HG02884 (cell line): ENCODE data around the gene CSRP1.

Experiments used
- ATAC-seq: cut with Tn5 transposase; IDR thresholded peaks from one replicate; pipeline ENCODE4 v1.9.1; 2021; ENCODE audit warnings: mild to moderate bottlenecking, moderate library complexity; ENCODE audit not compliant: unreplicated experiment

Gene CSRP1

DNA sequence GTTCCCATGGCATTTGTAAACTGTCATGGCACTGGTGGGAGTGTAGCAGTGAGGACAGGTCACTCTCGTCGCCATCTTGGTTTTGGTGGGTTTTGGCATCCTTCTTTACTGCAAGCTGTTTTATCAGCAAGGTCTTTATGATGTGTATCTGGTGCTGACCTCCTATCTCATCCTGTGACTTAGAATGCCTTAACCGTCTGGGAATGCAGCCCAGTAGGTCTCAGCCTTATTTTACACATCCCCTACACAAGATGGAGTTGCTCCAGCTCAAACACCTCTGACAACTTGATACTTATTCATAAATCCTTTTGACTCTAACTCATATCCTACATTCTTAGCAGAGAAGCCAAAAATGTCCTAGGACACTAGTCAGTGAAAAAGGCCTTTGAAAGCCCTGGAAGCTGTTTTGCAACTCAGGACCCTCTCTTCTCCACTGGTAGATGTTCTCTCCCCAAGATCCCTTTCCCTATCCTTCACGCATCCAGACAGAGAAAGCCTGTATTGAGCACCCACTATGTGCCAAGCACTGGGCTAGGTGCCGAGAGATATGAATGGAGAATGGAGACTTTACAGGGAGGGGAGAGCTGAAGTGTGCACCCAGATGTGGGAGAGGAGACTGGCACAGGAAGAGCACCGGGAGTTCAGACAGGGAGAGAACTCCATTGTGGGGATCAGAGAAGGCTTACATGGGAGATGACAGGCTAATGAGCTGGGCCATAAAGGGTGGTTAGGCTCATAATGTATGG, 6.7 kb upstream of the CSRP1 start:
- no peak for ATAC-seq

DNA sequence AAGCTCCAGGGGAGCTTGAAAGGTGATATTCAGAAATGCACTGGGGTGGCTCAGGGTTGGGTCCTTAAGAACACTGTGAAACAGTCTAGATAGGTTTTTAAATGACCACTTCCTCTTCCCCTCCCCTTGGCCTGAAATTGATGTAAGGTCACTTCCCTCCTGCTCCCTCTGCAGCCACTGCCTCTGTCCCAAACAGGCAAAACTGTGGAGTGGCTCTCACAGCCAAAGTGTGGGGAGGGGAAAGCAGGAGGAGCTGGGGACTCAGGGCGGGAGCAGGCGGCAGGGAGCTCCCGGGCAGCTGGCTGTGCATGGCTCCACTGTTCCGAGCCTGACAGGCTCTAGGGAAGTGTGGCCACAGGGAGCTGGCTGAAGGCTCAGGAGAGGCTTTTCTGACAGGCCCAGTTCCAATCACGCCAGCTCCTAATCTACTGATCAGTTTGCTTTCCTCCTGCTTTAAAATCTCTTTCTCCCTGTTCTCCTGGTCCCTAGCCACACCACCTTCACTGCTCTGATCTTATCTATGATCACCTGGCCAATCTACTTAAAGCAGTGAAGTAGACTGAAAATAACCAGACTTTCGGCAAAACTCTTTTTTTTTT, 5.1 kb upstream of the CSRP1 start:
- ATAC-seq = no peak

DNA sequence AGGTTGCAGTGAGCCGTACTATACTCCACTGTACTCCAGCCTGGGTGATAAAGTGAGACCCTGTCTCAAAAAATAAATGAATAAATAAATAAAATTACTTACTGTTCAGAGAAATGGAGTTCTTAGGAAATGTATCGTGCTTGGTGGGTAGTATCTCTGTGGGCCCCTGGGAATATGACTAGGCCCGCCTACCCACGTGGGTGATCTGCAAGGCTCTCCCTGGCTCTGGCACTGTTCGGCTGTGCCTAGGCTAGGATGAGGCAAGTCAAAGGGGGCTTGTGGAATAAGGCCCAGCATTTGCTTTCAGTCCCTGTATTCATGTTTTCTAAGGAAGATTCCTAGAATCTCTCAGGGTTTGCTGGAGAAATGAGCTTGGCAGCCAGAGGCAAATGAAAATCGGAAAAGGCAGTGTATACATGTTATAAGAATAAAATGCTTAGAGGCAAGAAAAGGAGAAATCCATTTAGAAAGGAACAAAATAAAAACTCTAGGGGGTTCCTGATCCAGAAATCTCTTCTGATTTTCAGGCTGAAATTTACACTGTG, 4.5 kb upstream of the CSRP1 start:
- ATAC-seq = no peak

DNA sequence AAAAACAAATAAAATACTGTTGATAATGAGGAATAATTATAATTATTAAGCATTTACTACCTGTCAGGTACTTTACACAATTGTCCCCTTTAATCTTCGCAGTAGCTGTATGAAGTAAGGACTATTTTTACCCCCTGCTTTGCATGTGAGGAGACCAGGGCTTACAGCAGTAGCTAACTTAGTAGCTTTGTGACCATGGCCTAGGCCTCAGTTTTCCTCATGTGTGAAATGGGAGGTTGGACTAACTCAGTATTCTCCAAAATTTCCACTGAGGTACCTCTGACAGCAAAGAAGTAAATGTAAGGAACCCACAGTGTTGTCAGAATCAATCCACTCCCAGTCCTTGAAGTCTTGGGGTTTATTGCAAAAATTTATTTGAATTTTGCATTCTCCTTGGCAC, 3.8 kb upstream of the CSRP1 start:
- no peak for ATAC-seq

DNA sequence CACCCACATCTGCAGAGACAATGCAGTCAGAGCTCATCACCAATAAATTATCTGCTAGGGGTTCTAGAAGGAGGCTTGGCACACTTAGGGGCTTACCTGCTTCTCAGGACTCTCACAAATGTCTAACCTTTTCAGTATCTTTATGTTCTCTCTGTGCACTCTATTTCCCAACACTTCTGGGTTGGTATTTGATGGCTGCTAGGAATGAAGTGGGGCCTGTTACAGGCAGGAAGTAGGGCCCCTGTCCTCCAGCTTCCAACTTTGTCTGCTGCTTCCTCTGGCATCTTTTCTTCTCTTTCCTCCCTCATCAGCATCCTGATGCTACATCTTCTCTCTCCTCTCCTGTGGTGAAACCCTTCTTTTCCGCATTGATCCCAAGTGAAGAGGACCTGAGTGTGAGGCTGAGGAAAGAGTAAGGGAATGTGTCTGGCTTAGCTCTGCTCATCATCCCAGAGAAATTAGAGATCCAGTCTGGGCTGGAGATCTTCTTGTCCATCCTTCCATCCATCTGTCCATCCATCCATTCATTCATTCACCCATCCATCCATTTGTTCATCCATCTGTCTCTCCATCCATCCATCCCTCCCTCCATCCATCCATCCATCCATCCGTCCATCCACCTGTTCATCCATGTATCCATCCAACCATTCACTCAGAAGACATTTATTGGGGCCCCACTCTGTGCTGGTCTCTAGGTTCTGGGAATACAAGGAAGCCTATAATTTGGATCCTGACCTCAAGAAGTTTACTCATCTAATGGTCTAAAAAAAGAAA, 2.9 kb upstream of the CSRP1 start:
- ATAC-seq = no peak

DNA sequence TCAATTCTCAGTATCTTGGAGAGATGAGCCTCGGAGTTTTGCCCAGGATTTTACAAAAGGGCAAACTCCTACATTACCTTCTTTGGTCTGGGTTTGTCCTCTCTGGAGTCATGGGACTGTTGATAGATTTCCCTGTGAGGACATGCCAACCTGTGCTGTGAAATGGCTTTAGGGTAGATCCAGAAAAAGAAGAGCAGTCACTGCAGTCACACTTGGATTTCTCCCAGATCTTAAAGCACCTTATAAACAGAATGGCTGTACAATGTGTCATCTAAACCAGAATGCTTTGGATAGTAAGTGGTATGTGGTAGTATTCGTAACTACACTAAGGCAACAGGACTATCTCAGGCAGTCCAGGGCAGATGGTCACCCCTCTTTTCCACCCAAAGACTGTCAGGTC, 1.9 kb upstream of the CSRP1 start:
- ATAC-seq = no peak

DNA sequence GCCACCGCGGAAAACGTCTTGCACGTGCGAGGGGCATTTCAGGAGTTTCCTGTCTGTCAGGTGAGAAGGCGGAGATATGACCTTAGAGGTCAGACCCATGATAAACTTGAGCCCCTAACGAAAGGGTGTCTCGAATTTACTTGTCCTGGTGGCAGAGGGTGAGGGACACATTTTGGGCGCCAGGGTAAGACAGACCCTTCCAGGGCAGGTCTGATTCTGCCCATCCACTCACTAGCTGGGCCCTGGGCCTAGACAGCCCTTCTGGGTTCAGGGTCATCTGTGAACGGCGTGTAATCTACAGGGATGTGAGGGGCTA, 395 bp upstream of the CSRP1 start:
- ATAC-seq = no peak

DNA sequence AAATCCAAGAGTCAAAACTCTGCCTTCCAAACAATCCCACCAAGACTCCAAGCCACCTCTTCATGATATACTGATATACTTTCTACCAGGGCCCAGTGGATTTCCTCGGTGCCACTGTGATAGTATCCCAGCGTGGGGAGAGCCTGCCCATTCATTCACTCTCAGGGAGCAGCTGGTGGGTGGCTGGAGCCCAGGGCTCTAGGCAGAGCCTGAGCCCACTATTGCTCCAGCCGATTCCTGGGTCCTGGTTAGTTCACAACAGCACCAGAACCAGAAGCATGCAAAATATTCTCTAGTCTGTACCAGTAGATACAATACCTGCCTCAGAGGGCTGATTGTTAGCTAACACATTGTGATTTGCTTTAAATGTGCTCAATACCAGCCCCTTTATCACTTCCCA, 831 bp downstream of the CSRP1 start:
- ATAC-seq = no peak

DNA sequence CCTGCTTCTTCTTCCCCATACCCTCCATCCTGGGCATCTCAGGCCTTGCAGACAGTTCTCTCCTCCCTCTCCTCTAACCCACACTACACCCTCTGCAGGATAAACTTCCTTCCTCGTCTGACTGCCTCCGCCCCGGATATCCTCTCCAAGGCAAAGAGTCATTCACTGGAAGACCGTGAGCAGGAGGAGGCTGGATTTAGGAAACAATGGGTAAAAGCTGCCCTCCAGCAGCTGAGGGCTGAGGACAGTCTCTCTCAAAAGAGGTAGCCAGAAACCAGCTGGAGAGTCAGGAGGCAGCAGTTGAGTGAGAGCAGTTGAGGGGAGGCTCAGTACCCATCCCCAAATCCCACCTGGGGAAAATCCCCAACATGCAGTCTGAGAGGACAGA, 1.4 kb downstream of the CSRP1 start:
- ATAC-seq = no peak

DNA sequence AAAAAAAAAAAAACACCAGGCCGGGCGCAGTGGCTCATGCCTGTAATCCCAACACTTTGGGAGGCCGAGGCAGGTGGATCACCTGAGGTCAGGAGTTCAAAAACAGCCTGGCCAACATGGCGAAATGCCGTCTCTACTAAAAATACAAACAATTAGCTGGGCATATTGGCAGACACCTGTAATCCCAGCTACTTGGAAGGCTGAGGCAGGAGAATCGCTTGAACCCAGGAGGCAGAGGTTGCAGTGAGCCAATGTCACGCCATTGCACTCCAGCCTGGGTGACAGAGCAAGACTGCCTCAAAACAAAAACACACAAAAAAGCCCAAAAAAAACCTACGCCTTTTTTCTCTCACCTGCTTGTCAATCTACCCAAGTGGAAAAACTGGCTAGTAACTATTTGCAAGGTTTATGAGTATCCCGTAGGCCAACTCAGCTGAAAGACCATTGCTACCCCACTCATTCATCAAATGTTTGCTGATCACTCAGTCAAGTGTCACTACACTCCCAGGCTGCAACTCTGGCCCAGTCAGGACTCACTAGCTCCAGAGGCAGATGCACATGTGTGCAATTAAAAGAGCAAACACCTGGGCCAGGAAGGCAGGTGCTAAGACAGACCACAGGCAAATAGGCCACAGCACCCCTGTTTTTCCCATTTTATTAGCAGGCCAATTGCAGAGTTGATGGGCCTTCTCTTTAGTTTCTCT, 2.0 kb downstream of the CSRP1 start:
- ATAC-seq = no peak

DNA sequence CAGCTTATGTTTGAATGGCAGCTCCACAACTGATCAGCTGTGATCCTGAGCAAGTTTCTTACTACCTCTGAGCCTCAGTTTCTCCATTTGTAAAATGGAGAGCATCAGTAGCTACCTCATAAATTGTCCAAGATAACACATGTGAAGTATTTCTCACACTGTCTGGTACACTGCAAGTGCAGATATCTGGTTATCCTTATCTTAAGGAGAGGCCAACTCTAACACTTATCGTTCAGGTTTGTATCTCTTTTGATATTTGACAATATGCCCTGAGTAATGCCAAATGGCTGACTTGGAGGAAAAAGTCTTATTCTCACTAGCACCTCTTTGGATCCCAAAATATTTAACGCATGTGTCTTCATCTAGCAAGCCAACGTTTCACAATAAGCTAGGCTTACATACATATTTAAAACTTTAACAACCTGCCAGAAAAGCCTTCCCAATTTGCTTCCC, 2.7 kb downstream of the CSRP1 start:
- ATAC-seq = no peak

DNA sequence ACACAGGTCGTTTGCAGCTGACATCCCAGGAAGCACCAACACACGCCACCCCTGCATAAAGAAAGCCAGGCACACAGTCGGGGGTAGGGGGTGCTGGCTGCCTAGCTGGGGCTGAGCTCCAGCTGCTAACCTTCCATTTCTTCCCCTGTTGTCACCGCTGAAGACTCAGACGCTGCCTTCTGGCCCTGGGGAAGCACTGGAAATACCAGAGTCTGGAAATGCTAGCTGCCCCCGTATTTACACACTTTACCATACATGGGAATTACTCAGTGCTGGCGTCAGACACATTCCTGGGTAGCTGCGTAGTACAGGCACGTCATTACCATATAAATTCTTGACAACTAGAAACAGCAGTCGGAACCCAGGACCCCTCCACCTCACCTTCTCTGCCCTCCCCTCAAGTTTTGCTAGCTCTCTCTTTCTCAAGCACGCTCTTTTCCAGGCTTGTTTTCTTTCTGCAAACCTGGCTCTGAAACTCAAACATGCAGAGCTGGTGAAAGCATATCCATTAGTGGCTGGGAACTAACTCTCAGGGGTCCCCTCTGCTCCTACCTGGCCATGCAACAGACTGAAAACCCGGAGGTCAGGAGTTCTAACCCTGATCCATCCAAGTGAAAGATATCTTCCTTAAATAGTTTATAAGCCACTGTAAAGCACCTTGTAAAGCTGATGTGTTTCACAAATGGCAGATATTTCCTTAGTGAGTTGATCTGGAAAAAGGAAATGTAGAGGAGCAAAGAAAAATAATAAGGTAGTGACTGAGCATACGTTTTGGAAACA, 3.3 kb downstream of the CSRP1 start:
- ATAC-seq = no peak

DNA sequence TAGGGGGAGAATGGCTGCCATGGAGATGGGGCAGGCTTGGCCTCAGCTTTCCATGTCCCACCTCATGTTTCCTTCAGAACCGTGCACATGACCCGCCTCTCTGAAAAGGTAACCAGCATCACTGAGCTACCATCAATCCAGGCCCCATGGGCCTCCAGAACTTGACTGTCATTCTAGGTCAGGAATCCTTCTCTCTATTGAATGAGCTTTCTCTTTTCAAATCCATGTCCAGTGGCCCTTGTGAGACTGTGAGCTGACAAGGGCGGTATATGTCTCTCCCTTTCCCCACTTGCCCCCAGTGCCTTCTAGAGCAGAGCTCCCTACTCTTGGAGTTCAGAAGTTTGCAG, 4.4 kb downstream of the CSRP1 start:
- no peak for ATAC-seq

DNA sequence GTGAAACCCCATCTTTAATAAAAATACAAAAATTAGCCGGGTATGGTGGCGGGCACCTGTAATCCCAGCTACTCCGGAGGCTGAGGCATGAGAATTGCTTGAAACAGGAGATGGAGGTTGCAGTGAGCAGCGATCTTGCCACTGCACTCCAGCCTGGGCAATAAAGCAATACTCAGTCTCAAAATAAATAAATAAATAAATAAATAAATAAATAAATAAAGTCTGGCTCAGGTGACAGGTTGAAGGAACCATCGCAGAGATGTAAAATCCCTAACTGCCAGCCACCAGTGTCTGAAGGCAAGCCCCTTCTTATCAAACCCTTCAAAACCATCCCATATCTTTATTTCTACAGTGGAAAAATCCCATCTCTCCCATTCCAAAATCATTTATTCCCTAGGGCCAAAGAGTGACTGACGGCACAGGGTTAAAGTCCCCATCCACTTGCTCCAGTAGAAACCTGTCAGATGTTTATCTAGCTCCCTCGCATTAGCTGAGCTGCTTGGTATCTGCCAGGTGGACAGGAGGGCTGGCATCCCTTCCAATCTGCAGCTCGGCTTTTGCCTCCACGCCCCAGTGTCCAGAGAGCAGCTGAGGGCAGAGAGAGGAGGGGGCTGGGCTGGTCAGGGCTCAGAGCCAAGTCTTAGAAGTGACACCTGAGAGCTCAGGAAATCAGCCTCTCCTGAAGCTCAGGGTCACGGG, 5.0 kb downstream of the CSRP1 start:
- ATAC-seq = no peak

DNA sequence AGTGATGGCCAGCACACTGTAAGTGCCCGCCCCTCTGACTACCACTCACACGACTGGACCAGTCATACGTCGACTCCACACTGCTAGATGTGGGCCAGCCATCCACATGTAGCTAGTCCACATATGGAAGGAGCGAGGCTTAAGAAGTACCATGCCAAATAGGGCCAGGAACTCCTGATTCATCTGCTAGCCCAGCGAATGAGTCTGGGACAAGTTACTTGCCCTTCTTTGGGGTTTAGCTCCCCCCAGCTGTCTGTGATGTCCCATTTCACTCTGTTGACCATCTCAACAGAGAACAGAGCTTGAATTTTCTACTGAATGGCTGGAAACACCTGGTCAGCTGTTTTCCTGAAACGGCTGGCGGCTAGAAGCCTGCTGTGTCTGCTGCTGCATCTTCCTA, 5.8 kb downstream of the CSRP1 start:
- ATAC-seq = no peak

DNA sequence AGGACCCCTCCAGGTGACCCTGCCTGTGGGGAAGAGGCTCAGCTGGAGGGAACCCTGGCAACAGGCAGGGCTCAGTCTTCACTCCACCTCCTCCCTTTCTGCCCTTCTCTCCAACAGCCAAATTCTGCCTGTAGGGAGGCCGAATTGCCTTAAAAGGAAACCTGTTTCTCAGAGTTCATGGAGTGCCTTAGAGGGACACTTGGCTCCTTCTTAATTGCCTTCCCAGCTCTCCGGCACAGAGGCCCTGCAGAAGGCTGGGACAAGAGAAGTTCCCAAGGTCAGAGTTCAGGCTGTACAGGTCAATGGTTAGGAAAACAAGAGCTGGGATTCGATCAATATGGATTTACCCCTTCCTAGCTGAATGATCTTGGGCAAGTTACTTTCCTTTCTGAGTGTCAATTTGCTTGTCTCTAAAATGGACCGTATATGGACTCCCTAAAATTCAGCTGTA, 6.2 kb downstream of the CSRP1 start:
- no peak for ATAC-seq

DNA sequence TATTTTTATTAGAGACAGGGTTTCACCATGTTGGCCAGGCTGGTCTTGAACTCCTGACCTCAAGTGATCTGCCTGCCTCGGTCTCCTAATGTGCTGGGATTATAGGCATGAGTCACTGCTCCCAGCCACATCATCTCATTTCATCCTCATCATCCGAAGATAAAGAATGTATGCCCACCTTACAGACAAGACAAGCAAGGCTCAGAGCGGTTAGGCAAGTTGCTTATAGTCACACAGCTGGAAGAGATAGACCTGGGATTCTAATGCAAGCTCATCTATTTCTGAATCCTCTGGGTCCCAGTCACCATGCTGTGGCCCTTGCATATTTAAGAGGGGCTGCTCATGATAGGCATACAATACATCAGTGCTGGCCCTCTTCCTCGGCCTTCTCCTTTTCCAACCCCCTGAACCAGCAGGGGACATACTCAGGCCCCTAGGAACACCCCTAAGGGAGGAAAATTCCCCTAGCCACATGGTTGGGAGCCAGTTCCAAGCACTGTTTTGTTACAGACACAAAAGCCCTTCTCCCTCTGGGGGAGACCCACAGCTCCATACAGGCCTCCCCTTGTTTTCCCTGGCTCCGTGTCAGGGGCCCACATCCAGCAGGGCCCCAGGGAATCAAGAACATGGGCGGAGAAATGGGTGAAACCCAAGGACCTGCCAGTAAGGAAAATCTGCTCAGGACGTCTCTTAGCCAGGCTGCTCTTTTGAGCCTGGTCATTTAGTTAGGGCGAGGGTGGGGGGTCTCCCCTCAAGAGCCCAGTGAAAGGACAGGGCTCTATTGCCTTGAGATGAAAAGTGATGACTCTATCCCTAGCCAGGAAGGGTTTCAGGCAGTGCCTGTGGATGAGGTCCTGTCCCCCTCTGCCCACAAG, 6.9 kb downstream of the CSRP1 start:
- ATAC-seq = no peak

DNA sequence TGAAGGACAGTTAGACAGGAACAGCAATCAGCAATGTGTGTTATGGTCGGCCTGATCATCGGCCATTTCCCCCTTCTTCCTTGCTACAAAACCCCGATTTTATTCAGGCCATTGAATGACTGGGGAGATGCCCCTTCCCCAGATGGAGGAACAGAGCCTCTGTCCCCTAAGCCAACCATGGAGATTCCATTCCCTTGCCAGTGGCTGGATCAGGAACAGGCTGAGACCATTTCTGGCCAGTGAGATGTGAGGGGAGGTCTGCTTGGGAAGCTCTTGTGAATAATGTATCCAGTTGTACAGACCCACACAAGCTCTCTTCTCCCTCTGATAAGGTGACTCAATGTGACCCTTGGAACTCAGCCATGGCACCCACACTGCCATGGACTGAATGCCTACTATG, 7.7 kb downstream of the CSRP1 start:
- ATAC-seq = no peak

DNA sequence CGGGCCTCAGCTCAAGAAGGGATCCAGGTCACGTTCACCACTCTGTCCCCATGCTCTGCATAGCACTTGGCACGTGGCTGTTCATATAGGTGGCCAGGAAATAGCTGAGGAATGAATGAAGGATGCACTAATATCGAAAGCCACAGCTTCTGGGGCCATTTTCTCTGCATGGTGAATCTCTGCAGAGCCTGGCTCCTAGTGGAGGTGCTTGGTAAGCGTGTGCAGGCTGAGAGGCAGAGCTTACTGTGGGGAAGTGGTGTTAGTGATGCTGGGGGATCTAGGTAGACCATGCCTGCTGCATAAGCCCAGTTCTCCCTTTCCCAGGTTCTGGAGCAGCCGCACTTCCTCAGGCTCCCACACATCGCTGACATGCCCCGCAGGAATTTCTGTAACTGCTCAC, 8.3 kb downstream of the CSRP1 start:
- no peak for ATAC-seq
